NCI-H460 (cell line): Measurements from ENCODE around the gene FBLIM1. TPM values are rescaled to one million over a fixed set of nuclear protein-coding genes. Genes with fewer than 3 reads are reported as not detected.

ENCODE experiments used
- total RNA-seq: library from RNA; depleted of rRNA; stranded (reverse); fragments of >200 nt; shearing (Covaris generic); gene quantifications from 2 replicates; pipeline ENCODE4 v1.2.3, GENCODE V29; 2014; rRNA removed

The FBLIM1 gene
- total RNA-seq, 1 experiment from 2014 or later = 4.1 TPM

Other genes with a start within 250 kb of the FBLIM1 start
- 18.0 and 19.3 TPM in 2 replicates for gene CASP9, start 234.6 kb upstream of the FBLIM1 start, total RNA-seq
- 15.0 and 15.9 TPM in 2 replicates for gene DNAJC16, start 231.9 kb upstream of the FBLIM1 start, total RNA-seq
- gene AGMAT, start 173.7 kb upstream of the FBLIM1 start, total RNA-seq = 4.0 and 4.2 TPM in 2 replicates
- 7.8 and 9.8 TPM in 2 replicates for gene DDI2, start 141.3 kb upstream of the FBLIM1 start, total RNA-seq
- 20.6 and 21.0 TPM in 2 replicates for gene PLEKHM2, start 74.5 kb upstream of the FBLIM1 start, total RNA-seq
- 0.12 TPM in 1 of 2 replicates, not detected in the other for gene SLC25A34, start 22.5 kb upstream of the FBLIM1 start, total RNA-seq
- gene TMEM82, start 16.3 kb upstream of the FBLIM1 start, total RNA-seq = not detected in 2 replicates
- 7.5 and 7.9 TPM in 2 replicates for gene UQCRHL, start 48.9 kb downstream of the FBLIM1 start, total RNA-seq
- gene SPEN, start 88.9 kb downstream of the FBLIM1 start, total RNA-seq = 11.3 and 14.2 TPM in 2 replicates
- gene ZBTB17, start 217.3 kb downstream of the FBLIM1 start, total RNA-seq = 10.0 and 14.3 TPM in 2 replicates
- gene SRARP, start 245.4 kb downstream of the FBLIM1 start, total RNA-seq = not detected in 2 replicates